NCI-H1436 treated with DMSO at 0.1 percent for 48 hours (cell line): Measurements from ENCODE around the gene ZNF41.

ENCODE experiments used
- DNase-seq: peaks from one replicate; lab custom pipeline; 2025; lab: John Stamatoyannopoulos, UW

Gene ZNF41

DNA sequence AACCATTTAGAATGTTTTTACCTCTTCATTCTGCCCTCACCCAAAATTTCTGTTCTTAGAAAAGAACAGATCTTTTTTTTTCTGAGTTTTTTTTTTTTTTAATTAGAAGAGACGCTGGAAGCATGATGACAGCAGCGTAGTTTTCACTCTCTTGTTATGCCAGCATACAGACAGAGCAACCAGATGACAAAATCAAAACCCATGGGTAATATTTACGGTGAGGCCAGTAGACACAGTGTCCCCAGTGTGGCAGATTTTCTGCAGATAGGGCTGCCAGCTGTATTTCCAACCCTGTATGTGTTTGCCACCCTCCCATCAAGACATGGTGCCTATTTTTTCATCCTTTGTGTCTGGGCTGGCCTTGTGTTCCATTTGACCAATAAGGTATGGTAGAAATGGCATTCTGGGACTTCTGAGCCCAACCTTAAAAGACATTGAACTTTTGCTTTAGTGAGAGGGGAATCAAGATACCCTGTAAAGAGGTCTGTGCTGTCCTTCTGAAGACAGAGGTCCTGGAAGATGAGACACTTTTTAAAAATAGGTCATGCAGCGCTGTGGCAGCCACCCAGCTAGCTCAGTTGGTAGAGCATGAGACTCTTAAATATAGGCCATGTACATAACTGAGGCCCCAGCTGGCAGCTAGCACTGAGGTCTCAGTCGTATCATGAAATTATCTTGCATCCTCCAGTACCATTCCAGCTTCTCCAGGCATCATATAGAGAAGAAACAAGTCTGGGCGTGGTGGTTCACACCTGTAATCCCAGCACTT is 6.7 kb upstream of the ZNF41 start:
- no peak for DNase-seq

DNA sequence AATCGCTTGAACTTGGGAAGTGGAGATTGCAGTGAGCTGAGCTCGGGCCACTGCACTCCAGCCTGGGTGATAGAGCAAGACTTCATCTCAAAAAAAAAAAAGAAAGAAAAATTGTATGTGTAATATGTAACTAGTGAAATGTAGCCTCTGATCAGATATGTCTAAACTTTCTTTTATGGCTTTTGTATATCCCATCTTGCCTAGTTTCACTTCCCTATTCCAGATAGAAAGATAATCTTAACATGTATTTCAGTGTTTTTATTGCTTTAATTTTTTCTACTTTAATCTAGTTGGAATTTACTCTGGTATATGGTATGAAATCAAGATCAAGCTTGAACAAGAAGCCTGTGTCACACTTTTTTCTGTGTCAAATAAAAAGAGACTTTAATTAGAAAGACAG is 1.9 kb upstream of the ZNF41 start:
- DNase-seq: no peak

DNA sequence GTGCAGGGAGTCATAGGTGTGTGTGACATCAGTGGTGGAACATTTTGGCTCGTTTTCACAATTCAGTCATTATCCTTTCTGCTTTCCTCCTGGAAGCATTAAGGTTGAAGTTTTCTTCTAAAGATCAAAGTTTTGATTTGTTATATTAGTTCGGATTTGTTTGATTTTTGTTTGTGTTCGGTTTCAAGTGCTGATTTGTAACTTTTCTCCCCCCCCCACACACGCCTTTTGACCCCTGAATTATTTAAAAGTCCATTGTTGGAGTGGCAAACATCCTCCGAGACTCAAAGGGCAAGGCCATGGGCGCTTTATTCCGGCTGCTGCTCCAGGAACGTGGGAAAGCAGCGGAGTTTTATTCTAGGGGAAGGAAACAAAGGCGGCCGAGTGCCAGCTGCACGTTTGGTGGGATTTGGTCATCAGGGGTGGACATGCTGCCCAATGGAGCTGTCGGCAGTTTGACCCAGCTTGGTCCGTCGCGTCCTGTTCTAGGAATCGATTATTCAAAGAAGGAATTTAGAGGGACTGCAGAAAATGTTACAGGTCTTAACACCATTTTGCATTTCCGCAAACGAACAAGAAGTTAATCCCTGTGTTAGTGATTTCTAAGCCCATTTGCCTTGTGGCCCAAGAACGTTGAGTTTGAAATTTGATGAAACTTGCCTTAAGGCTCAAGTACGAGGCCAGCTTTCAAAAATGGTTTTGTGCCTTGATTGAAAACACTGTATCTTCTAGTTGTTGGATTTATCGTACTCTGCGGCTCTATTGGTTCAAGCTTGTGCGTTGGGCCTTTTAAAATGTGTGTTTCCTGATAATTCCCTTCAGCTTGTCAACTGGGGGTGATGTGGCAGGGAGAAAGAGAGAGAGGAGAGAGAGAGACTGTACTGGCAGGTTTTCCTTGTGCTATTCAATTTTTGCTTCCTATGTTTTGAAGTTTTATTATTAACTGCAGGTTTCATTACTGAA is 565 bp upstream of the ZNF41 start:
- DNase-seq: no peak

DNA sequence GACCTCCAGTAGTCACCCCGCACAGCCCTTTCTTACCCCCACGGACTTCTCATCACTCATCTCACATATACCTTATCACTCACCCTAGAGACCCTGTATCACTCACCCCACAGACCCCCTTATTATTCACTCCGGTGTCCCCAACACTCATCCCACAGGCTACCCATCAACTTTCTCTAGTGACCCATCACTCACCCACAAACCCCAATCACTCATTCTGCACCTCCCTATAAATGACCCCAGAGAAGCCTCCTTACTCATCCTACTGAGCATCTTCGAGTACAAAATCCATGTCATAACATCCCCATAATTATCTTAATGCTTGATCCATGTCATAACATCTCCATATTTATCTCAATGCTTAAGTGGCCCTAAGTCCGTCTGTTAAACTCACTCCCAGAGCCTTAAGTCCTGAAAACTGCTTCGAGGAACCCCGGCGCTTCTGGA is 934 bp downstream of the ZNF41 start:
- DNase-seq: no peak

DNA sequence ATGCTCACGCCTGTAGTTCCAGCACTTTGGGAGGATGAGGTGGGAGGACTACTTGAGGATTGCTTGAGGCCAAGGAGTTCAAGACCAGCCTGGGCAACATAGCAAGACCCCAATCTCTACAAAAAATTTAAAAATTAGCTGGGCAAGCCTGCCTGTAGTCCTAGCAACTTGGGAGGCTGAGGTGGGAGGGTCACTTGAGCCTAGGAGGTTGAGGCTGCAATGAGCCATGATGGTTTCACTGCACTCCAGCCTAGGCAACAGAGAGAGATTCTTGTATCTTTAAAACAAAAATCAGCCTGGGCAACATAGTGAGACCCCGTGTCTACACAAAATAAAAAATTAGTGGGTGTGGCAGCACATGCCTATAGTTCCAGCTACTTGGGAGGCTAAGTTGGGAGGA is 1.9 kb downstream of the ZNF41 start:
- no peak for DNase-seq

DNA sequence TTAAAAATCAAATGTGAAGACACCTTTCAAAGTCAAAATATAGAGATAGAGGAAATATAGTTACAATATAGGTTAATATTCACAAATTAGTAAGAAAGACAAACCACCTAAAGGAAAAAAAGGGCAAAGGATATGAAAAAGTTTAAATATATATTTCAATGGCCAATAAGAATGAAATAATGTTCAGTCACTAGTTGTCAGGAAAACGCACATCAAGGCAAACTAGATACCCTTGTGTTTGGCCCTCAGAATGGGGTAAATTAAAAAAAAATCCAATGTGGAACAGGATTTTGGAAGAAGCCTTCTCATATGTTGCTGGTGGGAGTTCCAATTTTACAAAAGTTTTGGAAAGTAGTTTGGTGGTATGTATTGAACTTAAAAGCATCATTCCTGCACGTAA is 2.4 kb downstream of the ZNF41 start:
- DNase-seq: no peak

DNA sequence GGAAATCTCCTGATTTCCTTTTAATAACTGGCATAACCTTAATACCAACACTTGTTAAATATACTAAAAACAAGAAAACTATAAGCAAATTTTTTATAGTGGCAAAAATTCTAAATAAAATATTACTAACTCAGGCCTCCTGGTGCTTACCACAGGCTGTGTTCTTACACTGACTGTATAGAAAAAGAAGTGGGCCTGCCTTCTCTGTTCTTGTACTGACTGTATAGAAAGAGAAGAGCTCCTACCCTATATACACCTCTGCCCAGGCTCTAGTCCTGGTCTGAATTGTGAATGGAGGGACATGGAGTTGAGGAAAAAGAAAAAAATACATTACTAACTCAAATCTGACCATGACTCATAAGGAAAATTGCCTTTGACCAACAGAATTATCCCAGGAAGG is 7.5 kb downstream of the ZNF41 start:
- no peak for DNase-seq

DNA sequence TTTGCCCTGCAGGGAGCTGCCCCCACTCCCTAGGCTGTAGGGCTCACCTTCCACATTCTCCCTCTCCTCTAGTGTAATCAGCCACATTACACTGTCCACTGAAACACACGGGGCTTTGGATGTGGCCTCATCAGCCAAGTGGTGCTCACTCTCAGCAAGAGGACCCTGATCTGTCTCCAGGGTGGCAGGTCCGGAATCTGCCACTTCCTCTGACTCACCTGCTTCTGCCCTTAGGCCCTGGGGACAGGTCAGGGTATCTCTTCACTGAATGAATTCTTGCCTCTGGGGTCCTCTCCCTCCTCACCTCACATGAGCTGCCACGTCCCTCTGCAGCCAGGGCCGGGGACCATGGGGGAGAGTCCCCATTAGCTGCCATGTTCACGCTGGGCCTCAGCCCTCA is 15.9 kb downstream of the ZNF41 start:
- DNase-seq: no peak

DNA sequence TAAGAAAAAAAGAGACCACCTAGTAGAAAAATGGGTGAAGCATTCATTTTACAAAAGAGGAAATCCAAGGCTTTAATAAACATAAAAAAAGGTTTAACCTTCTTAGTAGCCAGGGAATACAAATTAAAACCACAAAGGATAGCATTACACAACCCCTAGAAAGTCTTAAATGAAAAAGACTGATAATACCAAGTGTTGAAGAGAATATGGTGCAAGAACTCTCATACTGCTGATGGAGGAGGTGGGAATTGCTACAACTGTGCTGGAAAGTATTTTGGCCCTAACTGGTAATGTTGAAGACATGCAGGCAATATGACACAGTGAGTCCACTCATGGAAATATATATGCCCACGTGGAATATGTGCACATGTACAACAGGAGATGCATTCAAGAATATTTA is 22.5 kb downstream of the ZNF41 start:
- no peak for DNase-seq

DNA sequence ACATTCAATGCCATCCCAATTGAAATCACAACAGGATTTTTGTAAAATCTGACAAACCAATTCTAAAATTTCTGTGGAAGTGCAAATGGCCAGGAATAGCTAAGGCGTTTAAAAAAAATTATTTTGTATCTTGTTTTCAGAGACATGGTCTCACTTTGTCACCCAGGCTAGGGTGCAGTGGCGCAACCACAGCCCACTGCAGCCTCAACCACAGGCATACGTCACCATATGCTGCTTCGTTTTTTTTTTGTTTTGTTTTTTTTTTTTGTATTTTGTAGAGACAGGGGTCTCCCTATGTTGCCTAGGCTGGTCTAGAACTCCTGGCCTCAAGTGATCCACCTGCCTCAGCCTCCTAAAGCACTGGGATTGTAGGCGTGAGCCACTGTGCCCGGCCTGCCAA is 24.5 kb downstream of the ZNF41 start:
- DNase-seq: no peak

DNA sequence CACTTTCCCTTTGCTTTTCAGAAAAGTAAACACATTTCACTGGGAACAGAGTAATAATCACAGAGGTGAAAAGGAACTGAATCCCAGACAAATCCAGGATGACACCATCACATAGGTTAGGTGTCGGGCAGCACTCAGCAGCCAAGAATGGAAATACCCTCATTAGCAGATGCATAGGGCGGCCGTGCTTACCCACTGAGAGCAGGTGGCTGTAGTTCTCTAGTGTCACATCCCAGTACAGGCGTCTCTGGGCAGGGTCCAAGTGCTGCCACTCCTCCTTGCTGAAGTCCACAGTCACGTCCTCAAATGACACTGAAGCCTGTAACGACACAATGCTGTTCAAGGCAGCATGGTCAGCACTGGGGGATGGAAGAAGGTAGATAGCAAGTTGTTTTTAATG is 26.9 kb downstream of the ZNF41 start:
- no peak for DNase-seq

DNA sequence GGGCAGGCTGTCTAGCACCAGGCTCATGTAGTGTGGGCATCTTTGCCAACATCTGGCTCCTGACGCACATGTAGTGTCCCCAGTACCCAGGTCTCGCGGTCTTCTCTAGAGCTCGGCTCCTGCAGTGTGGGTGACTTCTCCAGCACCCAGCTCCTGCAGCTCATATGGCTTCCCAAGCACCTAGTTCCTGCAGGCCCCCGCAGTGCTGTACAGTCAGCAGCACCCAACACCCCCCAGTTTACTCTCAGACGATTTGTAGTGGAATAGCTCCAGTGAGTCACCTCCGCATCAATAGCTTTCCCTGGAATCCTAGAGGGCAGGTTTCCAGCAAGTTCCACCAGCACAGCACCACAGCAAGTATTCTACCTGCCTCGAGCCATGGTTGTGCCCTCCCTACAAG is 30.9 kb downstream of the ZNF41 start:
- DNase-seq: no peak

DNA sequence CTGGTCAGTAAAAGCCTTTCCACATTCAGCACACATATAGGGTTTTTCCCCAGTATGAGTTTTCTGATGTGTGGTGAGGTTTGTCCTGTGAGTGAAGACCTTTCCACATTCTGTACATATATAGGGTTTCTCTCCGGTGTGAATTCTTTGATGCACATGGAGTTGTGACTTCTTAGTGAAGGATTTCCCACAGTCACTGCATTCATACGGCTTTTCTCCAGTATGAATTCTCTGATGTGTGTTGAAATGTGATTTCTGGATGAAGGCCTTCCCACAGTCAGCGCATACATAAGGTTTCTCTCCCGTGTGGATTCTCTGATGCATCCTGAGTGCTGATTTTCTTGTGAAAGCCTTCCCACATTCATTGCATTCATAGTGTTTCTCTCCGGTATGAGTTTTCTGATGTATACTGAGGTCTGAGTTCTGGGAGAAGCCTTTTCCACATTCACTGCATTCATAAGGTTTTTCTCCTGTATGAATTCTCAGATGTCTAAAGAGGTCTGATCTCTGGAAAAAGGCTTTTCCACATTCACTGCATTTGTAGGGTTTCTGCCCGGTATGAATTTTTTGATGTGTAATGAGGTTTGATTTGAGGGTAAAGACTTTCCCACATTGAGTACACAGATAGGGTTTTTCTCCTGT is 34.7 kb downstream of the ZNF41 start:
- no peak for DNase-seq

DNA sequence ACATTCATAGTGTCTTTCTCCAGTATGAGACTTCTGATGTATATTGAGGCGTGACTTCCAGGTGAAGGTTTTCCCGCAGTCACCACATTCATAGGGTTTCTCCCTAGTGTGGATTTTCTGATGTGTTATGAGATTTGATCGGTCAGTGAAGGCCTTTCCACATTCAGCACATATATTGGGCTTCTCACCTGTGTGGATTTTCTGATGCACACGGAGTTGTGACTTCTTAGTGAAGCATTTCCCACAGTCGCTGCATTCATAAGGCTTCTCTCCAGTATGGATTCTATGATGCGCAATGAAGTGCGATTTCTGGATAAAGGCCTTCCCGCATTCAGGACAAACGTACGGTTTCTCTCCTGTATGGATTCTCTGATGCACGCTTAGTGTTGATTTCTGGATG is 35.4 kb downstream of the ZNF41 start:
- DNase-seq: no peak

DNA sequence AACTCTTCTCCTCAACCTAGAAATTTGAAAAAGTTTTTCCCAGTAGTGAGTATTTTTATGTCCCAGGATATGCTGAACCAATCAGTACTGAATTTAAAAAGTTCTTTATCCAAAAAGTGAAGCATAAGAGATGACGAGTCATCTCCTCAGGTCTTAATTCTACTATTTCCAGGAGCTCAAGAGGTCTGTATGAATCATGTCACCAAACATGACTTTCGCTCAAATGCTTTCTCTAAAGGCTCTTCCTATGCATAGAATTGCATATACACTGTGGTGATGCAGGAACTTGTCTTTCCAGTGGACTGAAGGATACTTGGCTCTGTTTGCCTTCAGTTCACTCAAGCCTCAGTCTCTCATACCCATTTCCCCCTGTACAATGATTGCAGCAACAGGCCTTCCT is 36.1 kb downstream of the ZNF41 start:
- DNase-seq: no peak

DNA sequence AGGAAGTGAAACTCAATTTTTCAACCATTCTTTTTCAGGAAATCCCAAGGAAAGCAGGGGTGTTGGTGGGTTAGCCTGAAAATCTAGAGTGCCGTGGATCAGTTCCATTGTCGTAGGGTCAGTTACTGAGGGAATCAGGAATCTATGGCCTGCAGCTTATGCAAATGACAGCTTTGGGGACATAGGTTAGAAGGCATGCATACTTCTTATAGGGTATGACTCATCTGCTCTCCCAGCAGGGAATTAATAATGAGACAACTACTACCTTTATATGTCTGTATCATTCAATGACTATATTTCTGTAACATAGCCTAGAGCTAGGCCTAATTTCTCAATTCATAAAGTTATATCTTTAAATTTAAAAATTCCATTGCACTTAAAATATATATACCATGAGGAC is 36.6 kb downstream of the ZNF41 start:
- DNase-seq: no peak

DNA sequence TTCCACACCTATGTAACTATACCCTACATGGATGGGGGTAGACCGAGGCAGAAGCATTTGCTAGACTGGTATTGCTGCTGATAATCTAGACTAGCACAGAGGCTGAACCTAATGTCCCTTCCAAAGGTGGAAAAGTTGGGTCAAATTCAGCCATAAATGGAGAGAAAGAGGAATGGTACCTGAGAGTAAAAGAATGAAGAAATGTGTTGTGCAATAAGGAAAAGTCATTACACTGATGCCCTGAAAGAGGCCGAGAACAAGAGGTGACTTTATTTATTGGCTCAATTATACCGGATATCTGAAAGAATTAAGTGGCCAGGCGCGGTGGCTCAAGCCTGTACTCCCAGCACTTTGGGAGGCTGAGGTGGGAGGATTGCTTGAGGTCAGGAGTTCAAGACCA is 52.1 kb downstream of the ZNF41 start:
- no peak for DNase-seq

DNA sequence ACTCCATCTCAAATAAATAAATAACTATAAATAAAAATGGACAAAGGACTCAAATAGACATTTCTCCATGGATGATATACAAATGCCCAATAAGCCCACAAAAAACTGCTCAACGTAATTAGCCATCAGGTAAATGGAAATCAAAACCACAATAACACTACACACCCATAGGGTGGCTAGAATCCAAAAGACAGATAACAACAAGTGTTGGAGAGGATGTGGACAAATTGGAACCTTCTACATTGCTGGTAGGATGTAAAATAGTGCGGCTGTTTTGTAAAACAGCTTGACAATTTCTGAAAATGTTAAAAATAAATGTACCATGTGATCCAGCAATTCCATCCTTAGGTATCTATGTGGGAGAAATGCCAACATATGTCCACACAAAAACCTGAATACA is 60.6 kb downstream of the ZNF41 start:
- DNase-seq: no peak

DNA sequence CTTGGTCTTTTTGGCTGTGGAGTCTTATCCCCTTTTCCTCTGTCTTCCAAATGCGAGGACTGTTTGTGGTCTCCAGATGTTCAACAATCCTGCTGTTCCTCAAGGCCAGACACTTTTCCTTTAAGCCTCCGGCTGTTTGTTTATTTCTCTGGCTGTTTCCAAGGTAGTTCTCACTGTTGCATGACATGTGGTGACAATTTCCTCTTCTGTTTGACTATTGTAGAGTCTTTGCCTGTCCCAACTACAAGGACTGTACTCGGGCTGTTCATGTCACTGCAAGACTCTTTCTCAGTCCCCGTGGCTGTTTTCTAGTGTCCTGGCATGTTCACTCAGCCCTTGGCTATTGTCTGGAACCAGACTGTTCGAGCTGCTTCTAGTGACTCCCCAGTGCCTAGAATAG is 62.1 kb downstream of the ZNF41 start:
- no peak for DNase-seq

DNA sequence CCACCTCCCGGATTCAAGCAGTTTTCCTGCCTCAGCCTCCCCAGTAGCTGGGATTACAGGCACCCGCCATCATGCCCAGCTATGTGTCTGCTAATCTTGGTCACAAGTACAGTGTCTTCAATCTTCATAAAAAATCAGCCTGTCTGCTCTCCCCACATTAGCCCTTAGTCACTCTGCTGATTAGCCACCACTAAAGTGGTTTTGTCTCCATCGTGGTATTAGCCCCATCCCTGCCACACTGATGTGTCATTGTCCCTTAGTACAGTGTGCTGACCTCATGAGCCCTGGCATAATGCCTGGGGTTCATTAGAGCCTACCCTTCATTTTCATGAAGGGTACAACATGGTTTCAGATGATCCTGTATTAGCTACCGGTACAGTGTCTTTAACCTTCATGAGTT is 62.8 kb downstream of the ZNF41 start:
- DNase-seq: no peak

DNA sequence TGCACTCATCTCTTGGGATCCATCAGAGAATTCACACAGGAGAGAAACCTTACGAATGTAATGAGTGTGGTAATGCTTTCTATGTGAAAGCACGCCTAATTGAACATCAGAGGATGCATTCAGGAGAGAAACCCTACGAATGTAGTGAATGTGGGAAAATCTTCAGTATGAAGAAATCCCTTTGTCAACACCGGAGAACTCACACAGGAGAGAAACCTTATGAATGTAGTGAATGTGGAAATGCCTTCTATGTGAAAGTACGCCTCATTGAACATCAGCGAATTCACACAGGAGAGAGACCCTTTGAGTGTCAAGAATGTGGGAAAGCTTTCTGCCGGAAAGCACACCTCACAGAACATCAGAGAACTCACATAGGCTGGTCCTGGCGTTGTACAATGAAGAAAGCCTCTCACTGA is 69.8 kb downstream of the ZNF41 start:
- no peak for DNase-seq
